ENCODE measurements around the gene SFMBT2.
A peak's percentile ranks its signal among the peaks of the same experiment; 100 is the strongest.

Gene SFMBT2

GRCh38 chr10:7365027-7365745 lies 45.6 kb downstream of the SFMBT2 start:
- DNase-seq (ENCODE audit: low read depth, low spot score), result no peak

- DNase-seq (ENCODE audit: low read depth, low spot score), result no peak
Measured at GRCh38 chr10:7364474-7364873, 46.4 kb downstream of the SFMBT2 start.

- DNase-seq (ENCODE audit: low read depth, low spot score), result no peak
Measured at GRCh38 chr10:7363700-7364099, 47.1 kb downstream of the SFMBT2 start.

GRCh38 chr10:7362471-7362870 lies 48.4 kb downstream of the SFMBT2 start:
- DNase-seq (ENCODE audit: low read depth, low spot score), result no peak

GRCh38 chr10:7361316-7361715 lies 49.5 kb downstream of the SFMBT2 start:
- DNase-seq (ENCODE audit: low read depth, low spot score), result no peak

GRCh38 chr10:7359954-7360353 lies 50.9 kb downstream of the SFMBT2 start:
- DNase-seq (ENCODE audit: low read depth, low spot score), result no peak

GRCh38 chr10:7359356-7359755 lies 51.5 kb downstream of the SFMBT2 start:
- DNase-seq (ENCODE audit: low read depth, low spot score), result no peak

GRCh38 chr10:7357193-7357592 lies 53.6 kb downstream of the SFMBT2 start:
- no peak for DNase-seq (ENCODE audit: low read depth, low spot score)

- peak; percentile 50 for DNase-seq (ENCODE audit: low read depth, low spot score)
Measured at GRCh38 chr10:7354330-7355047, 56.3 kb downstream of the SFMBT2 start.

- DNase-seq (ENCODE audit: low read depth, low spot score), result peak; percentile 50
Measured at GRCh38 chr10:7351894-7352293, 58.9 kb downstream of the SFMBT2 start.

GRCh38 chr10:7350541-7351195 lies 60.2 kb downstream of the SFMBT2 start:
- no peak for DNase-seq (ENCODE audit: low read depth, low spot score)

GRCh38 chr10:7345717-7346116 lies 65.1 kb downstream of the SFMBT2 start:
- no peak for DNase-seq (ENCODE audit: low read depth, low spot score)

GRCh38 chr10:7343040-7343439 lies 67.8 kb downstream of the SFMBT2 start:
- no peak for DNase-seq (ENCODE audit: low read depth, low spot score)

GRCh38 chr10:7340179-7340874 lies 70.5 kb downstream of the SFMBT2 start:
- peak; percentile 13 for DNase-seq (ENCODE audit: low read depth, low spot score)

- DNase-seq (ENCODE audit: low read depth, low spot score), result peak; percentile 61
Measured at GRCh38 chr10:7339510-7339909, 71.3 kb downstream of the SFMBT2 start.

GRCh38 chr10:7338469-7338868 lies 72.4 kb downstream of the SFMBT2 start:
- DNase-seq (ENCODE audit: low read depth, low spot score), result no peak

GRCh38 chr10:7337431-7338171 lies 73.2 kb downstream of the SFMBT2 start:
- DNase-seq (ENCODE audit: low read depth, low spot score), result no peak

GRCh38 chr10:7335977-7336376 lies 74.9 kb downstream of the SFMBT2 start:
- no peak for DNase-seq (ENCODE audit: low read depth, low spot score)

- DNase-seq (ENCODE audit: low read depth, low spot score), result no peak
Measured at GRCh38 chr10:7334642-7334964, 76.2 kb downstream of the SFMBT2 start.

- no peak for DNase-seq (ENCODE audit: low read depth, low spot score)
Measured at GRCh38 chr10:7333961-7334641, 76.7 kb downstream of the SFMBT2 start.

GRCh38 chr10:7329219-7329618 lies 81.6 kb downstream of the SFMBT2 start:
- no peak for DNase-seq (ENCODE audit: low read depth, low spot score)
